Body of pancreas (tissue), 4 donors: ENCODE measurements around the gene GAB1. TPM values are rescaled to one million over a fixed set of nuclear protein-coding genes. Genes with fewer than 3 reads are reported as not detected.
"Not testable (repeated sequence)": the region's sequence is repeated elsewhere in the genome, so short reads cannot be mapped to it uniquely, and the experiment has no call there.

Source experiments
- ATAC-seq: fragments of 150-250 bp; one replicate; pipeline ENCODE4 v1.9.1; 2016
- DNase-seq, 4 donors: peaks; one replicate each; pipeline ENCODE4 v3.0.0-alpha.2; 2019
- H3K27ac ChIP-seq, 4 donors: fragments of 200-600 bp; sonication (generic); 1 replicate in 3 of 4; 2 replicates in 1 of 4; pipeline versions ENCODE4 v1.5.1 to v1.6.1; 2016 to 2019; ENCODE audit warnings: mild to moderate bottlenecking in 1 of 4, mixed read lengths in 1 of 4, moderate library complexity in 1 of 4
- H3K27me3 ChIP-seq, 2 donors: fragments of 200-600 bp; sonication (generic); one replicate each; pipeline ENCODE4 v1.6.0; 2016; ENCODE audit warnings: mild to moderate bottlenecking in 1 of 2
- H3K36me3 ChIP-seq, 2 donors: fragments of 200-600 bp; sonication (generic); replicated peaks in 1 of 2; 2 replicates each; pipeline ENCODE4 v1.5.1; 2016; ENCODE audit warnings: low read depth in 2 of 2; ENCODE audit not compliant: insufficient read depth in 1 of 2
- H3K4me1 ChIP-seq: fragments of 200-600 bp; sonication (generic); one replicate; pipeline ENCODE4 v1.6.0; 2016
- H3K4me3 ChIP-seq, 2 donors: fragments of 200-600 bp; sonication (generic); 1 replicate in 1 of 2; 2 replicates in 1 of 2; pipeline ENCODE4 v1.5.1; 2016 to 2019
- H3K9me3 ChIP-seq, 3 donors: fragments of 200-600 bp; sonication (generic); 1 replicate in 2 of 3; 2 replicates in 1 of 3; pipeline ENCODE4 v1.5.1; 2016
- POLR2A ChIP-seq, 3 donors: fragments of 450-650 bp; IDR thresholded peaks; one replicate each; pipeline ENCODE4 v1.6.1; 2016; ENCODE audit warnings: antibody characterized with exemption in 3 of 3, mild to moderate bottlenecking in 2 of 3
- WGBS, 2 donors: methylation state at CpG; one replicate each; pipeline ENCODE4 v1.1.5; 2017; 5-methylcytosine and 5-hydroxymethylcytosine counted together
- intact Hi-C: fragments of 100-400 bp; cut with DNase I; formaldehyde crosslinking; loops from one replicate; pipeline ENCODE4 v1.15.1; 2023
- total RNA-seq, 2 donors: library from RNA; depleted of rRNA; stranded (reverse); fragments of >200 nt; gene quantifications; one replicate each; pipeline ENCODE4 v1.1.0, GENCODE V29; 2016
- TF ChIP-seq, protein P1 (sequence below), 7 experiments: fragments of 450-650 bp in 4 of 7; fragments of 200-600 bp in 3 of 7; sonication (generic) in 3 of 7; IDR thresholded peaks; one replicate each; pipeline ENCODE4 v1.5.1; 2016 to 2019; ENCODE audit warnings: antibody characterized with exemption in 7 of 7

GAB1 gene
- total RNA-seq, 2 donors from 2014 or later: 13.0 to 26.0 TPM

DNA sequence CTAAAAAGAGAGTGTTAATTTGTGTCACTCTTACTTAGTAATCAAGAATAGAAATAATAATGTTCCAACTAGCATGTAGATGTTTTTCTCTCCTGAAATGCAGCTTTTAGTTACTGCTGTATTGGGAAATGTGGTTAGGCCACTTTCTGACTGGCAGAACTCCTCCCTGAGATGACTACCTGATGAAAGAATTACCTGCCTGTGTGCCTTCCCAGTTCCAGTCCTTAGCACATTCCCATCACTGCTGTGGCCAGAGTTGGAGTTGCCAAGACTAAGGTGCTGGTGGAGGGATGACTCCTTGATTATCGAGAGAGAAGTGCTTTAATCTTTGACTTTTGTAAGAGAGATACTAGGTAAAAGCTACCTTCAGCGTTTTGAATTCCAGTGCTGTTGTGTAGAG is 9.5 kb downstream of the GAB1 start:
- 25 to 52% methylated on average over 2 of the region's 2 CpGs for WGBS, 2 donors
- TF ChIP-seq POLR2A (IDR thresholded peaks at IDR 0.05): no peak
- TF ChIP-seq, protein P1, sequence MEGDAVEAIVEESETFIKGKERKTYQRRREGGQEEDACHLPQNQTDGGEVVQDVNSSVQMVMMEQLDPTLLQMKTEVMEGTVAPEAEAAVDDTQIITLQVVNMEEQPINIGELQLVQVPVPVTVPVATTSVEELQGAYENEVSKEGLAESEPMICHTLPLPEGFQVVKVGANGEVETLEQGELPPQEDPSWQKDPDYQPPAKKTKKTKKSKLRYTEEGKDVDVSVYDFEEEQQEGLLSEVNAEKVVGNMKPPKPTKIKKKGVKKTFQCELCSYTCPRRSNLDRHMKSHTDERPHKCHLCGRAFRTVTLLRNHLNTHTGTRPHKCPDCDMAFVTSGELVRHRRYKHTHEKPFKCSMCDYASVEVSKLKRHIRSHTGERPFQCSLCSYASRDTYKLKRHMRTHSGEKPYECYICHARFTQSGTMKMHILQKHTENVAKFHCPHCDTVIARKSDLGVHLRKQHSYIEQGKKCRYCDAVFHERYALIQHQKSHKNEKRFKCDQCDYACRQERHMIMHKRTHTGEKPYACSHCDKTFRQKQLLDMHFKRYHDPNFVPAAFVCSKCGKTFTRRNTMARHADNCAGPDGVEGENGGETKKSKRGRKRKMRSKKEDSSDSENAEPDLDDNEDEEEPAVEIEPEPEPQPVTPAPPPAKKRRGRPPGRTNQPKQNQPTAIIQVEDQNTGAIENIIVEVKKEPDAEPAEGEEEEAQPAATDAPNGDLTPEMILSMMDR (IDR thresholded peaks at IDR 0.05): no peak
- DNase-seq (peak in 3 of 4 donors; percentile 18 to 48 (median 44)), ATAC-seq (peak; percentile 91)
- peaks cover 32% of the 10 kb centered on the region for H3K4me1 ChIP-seq
- intact Hi-C loops: no loop called here
- no peak overlapping the region for H3K4me3 ChIP-seq
- no peaks in the 10 kb centered on the region for H3K9me3 ChIP-seq
- H3K27me3 ChIP-seq: no peaks in the 10 kb centered on the region
- H3K27ac ChIP-seq: peak overlapping the region in 3 of 4 donors; percentile 43 to 68 (median 60)
- no peaks in the 10 kb centered on the region for H3K36me3 ChIP-seq

DNA sequence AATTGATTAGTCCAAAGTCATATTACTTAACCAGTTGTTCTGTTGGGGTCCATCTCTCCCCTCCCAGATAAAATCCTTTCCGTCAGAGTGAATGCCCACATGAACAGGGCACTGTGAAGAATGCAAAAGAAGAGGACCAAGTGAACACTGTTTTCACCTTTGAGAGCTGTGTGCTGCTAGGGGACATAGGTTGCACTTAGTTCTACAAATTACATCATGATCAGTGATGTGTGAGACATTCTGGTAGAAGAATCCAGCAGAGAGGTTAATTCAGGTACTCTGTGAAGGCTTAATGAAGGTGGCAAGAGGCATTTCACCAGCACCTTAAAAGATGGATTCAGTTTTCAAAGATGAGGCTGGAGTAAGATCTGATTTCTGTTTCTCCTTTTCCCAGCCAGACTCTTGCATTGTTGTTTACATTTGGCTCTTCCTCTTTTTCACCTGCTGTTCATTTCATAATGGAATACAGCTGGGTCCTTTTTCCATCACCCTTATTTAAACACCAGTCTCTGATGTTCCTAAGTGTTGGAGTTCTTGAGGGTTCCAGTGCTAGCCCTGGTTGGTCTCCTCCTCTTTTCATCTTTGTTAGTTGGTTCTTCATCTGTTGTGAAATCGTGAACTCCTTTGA is 10.9 kb downstream of the GAB1 start:
- 89 to 90% methylated on average over 2 of the region's 2 CpGs for WGBS, 2 donors
- intact Hi-C loops: no loop called here

DNA sequence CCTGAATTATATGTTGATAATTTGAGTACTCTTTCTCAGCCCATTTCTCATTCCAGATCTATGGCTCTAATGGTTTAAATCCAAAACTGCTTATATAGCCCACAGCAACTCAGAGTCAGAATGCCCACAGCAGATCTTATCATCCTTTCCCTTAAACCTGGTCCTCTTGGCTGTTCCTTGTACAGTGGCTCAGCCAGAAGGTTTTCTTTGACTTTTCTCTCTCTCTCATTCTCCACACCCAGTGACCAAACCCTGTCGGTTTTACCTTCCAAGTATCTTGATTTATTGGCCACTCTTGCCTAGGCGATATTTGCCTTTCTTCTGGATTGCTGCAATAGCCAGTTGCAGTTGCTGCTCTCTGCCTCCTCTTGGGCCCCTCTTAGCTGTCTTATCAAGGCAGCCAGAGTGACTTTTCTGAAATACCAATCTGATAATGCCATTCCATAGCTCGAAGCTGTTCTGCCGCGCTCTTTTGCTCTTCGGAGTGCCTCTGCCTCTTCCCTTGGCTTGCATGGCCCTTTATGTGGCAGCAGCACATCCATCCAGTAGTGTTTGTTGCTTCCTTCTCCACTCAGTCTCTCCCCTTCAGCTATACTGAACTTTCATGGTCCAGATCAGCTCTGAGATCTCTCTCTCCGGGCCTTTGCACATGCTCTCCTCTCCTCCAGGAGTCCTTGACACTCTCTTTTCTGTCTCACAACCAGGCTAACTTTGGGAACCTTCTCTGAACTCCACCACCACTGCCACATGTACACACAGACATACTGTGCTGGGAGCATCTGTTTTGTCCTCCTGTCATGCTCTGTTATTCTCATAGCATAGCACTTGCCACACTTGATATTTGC is 11.8 kb downstream of the GAB1 start:
- no peaks in the 10 kb centered on the region for H3K36me3 ChIP-seq
- 65 to 85% methylated on average over 7 of the region's 7 CpGs for WGBS, 2 donors
- no peaks in the 10 kb centered on the region for H3K9me3 ChIP-seq
- H3K27me3 ChIP-seq: no peaks in the 10 kb centered on the region
- ATAC-seq (no peak), DNase-seq (no peak)
- no peak overlapping the region for H3K4me3 ChIP-seq
- TF ChIP-seq, protein P1 (IDR thresholded peaks at IDR 0.05): no peak
- no peak for TF ChIP-seq POLR2A (IDR thresholded peaks at IDR 0.05)
- H3K4me1 ChIP-seq: peaks cover 48% of the 10 kb centered on the region
- H3K27ac ChIP-seq: no peak overlapping the region
- intact Hi-C loops: no loop called here

More for the DNA sequence above, 10.9 kb downstream of the GAB1 start:
- H3K4me1 ChIP-seq: peaks cover 46% of the 10 kb centered on the region
- H3K9me3 ChIP-seq: no peaks in the 10 kb centered on the region
- DNase-seq (no peak), ATAC-seq (no peak)
- no peak overlapping the region for H3K4me3 ChIP-seq
- no peaks in the 10 kb centered on the region for H3K27me3 ChIP-seq
- H3K27ac ChIP-seq: no peak overlapping the region
- no peaks in the 10 kb centered on the region for H3K36me3 ChIP-seq
- TF ChIP-seq, protein P1 (IDR thresholded peaks at IDR 0.05): no peak
- TF ChIP-seq POLR2A (IDR thresholded peaks at IDR 0.05): no peak

DNA sequence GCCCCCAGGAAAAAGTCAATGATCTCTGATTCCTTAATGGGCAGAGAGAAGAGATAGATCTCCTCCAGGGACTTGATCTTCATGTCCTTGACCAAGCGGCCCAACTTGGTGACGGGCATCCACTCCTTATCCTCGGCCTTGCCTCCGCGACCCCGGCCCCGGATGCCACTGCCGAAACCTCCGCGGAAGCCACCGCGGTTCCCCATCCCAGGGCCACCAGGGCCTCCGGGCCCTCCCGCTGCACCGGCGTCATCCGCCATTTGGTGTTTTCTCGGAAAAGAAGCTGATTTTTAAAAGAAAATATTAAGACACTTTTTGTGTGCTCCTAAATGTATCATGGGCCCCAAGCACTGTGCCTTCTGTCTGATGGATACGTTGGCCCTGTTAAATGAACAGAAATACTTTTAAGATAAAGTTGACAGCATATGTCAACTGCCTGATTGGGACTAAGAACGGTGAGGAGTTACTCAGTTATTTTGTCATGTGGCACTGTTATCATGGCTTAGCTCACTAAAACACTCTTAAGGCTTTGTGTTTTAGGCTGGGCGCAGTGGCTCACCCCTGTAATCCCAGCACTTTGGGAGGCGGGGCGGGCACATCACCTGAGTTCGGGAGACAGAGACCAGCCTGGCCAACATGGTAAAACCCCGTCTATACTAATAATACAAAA is 13.3 kb downstream of the GAB1 start:
- H3K27ac ChIP-seq, H3K9me3 ChIP-seq, H3K4me3 ChIP-seq, H3K27me3 ChIP-seq, ATAC-seq, DNase-seq, intact Hi-C loops, H3K36me3 ChIP-seq: not testable (repeated sequence)
- peaks cover 43% of the 10 kb centered on the region for H3K4me1 ChIP-seq
- 96 to 98% methylated on average over 18 to 23 of the region's 25 CpGs for WGBS, 2 donors

DNA sequence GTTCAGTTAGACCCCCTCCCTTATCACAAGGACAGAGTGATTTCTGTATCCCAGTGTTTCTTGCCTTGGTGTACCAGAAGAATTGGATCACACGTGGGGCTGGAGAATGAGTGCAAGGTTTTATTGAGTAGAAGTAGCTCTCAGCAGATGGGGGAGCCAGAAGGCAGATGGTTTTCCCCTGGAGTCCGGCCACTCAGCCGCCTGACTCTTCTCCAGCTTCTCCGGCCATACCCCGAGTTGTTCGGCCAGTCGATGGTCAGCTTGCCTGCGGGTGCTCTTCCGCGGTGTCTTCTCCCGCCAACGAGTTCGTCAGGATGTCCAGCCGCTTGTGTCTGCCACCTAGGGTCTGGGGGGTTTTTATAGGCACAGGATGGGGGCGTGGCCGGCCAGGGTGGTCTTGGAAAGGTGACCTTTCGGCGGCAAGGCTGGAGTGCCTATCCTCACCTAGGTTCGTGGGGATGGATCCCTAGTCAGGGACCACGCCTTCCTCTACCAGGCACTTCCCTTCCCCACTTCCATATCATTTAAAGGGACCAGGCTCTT is 14.5 kb downstream of the GAB1 start:
- Histone ChIP-seq H3K4me1 (peaks cover 44% of the 10 kb centered on the region), H3K27me3 (no peaks in the 10 kb centered on the region), H3K4me3 (no peak overlapping the region), H3K36me3 (no peaks in the 10 kb centered on the region), H3K9me3 (no peaks in the 10 kb centered on the region), H3K27ac (peak overlapping the region in 3 of 4 donors; percentile 1 to 46 (median 44))
- intact Hi-C loops: no loop called here
- ATAC-seq (no peak), DNase-seq (no peak)
- no peak for TF ChIP-seq POLR2A (IDR thresholded peaks at IDR 0.05)
- TF ChIP-seq, protein P1 (IDR thresholded peaks at IDR 0.05): no peak
- WGBS, 2 donors: 88 to 92% methylated on average over 16 to 20 of the region's 20 CpGs
